ENCODE data around the gene DNAJB9. TPM values are rescaled to one million over a fixed set of nuclear protein-coding genes. Genes with fewer than 3 reads are reported as not detected.

Gene DNAJB9
- total RNA-seq, 4 donors from 2014 or later, result 2.8 to 28.3 (median 14.4) TPM

- 83% methylated on average over 1 of the region's 1 CpG; no CpG with 5 or more reads in 1 of the 2 donors for WGBS, 2 donors (ENCODE audit: low coverage in 1 of 2)
Observed at GRCh38 chr7:108589874-108590273, 20.2 kb downstream of the DNAJB9 start.

GRCh38 chr7:108590606-108591005, 20.9 kb downstream of the DNAJB9 start:
- TF ChIP-seq CTCF (IDR thresholded peaks at IDR 0.05) (no peak), EP300 (IDR thresholded peaks at IDR 0.05; ENCODE audit: low read depth) (no peak), POLR2AphosphoS5 (IDR thresholded peaks at IDR 0.05) (no peak), POLR2A (IDR thresholded peaks at IDR 0.05) (no peak)
- in situ Hi-C loops (cut with MboI; ENCODE audit: low pct_ligation_motif_present in 1 of 4, low pct_unique_long_range_greater_than_20kb in 1 of 4, low sequenced_read_pairs in 3 of 4), result no loop called here
- Histone ChIP-seq H3K4me3 (no peak overlapping the region), H3K27ac (no peak overlapping the region), H3K36me3 (no peaks in the 10 kb centered on the region), H3K4me1 (no peaks in the 10 kb centered on the region), H3K9me3 (no peaks in the 10 kb centered on the region), H3K27me3 (no peaks in the 10 kb centered on the region)
- no peak for DNase-seq
- WGBS, 2 donors (ENCODE audit: low coverage in 1 of 2), result 67 to 81% methylated on average over 1 to 2 of the region's 2 CpGs
- intact Hi-C loops (cut with DNase I; ENCODE audit: low total_unique reads), result no loop called here

More at GRCh38 chr7:108589874-108590273, 20.2 kb downstream of the DNAJB9 start:
- H3K9me3 ChIP-seq, result no peaks in the 10 kb centered on the region
- no peak for DNase-seq
- in situ Hi-C loops (cut with MboI; ENCODE audit: low pct_ligation_motif_present in 1 of 4, low pct_unique_long_range_greater_than_20kb in 1 of 4, low sequenced_read_pairs in 3 of 4), result no loop called here
- no peaks in the 10 kb centered on the region for H3K27me3 ChIP-seq
- no peaks in the 10 kb centered on the region for H3K4me1 ChIP-seq
- no peaks in the 10 kb centered on the region for H3K36me3 ChIP-seq
- H3K4me3 ChIP-seq, result no peak overlapping the region
- TF ChIP-seq POLR2A (IDR thresholded peaks at IDR 0.05), result no peak
- intact Hi-C loops (cut with DNase I; ENCODE audit: low total_unique reads), result no loop called here
- no peak overlapping the region for H3K27ac ChIP-seq

GRCh38 chr7:108592646-108593201, 23.1 kb downstream of the DNAJB9 start:
- Histone ChIP-seq H3K9me3 (no peaks in the 10 kb centered on the region), H3K4me3 (no peak overlapping the region), H3K27ac (no peak overlapping the region), H3K27me3 (no peaks in the 10 kb centered on the region), H3K4me1 (no peaks in the 10 kb centered on the region), H3K36me3 (no peaks in the 10 kb centered on the region)
- DNase-seq, result no peak
- 25 to 26% methylated on average over 3 of the region's 3 CpGs for WGBS, 2 donors (ENCODE audit: low coverage in 1 of 2)
- intact Hi-C loops (cut with DNase I; ENCODE audit: low total_unique reads), result no loop called here
- in situ Hi-C loops (cut with MboI; ENCODE audit: low pct_ligation_motif_present in 1 of 4, low pct_unique_long_range_greater_than_20kb in 1 of 4, low sequenced_read_pairs in 3 of 4), result no loop called here
- TF ChIP-seq EP300 (IDR thresholded peaks at IDR 0.05; ENCODE audit: low read depth), result no peak
- no peak for TF ChIP-seq POLR2A (IDR thresholded peaks at IDR 0.05)
- no peak for TF ChIP-seq POLR2AphosphoS5 (IDR thresholded peaks at IDR 0.05)
- no peak for TF ChIP-seq CTCF (IDR thresholded peaks at IDR 0.05)

GRCh38 chr7:108596560-108596959, 26.9 kb downstream of the DNAJB9 start:
- 92 to 96% methylated on average over 4 of the region's 4 CpGs for WGBS, 2 donors (ENCODE audit: low coverage in 1 of 2)
- intact Hi-C loops (cut with DNase I; ENCODE audit: low total_unique reads), result no loop called here
- Histone ChIP-seq H3K9me3 (no peaks in the 10 kb centered on the region), H3K27me3 (no peaks in the 10 kb centered on the region), H3K27ac (no peak overlapping the region), H3K4me3 (no peak overlapping the region), H3K36me3 (no peaks in the 10 kb centered on the region), H3K4me1 (no peaks in the 10 kb centered on the region)
- DNase-seq, result no peak
- TF ChIP-seq POLR2AphosphoS5 (IDR thresholded peaks at IDR 0.05) (no peak), EP300 (IDR thresholded peaks at IDR 0.05; ENCODE audit: low read depth) (no peak), CTCF (IDR thresholded peaks at IDR 0.05) (no peak), POLR2A (IDR thresholded peaks at IDR 0.05) (no peak)
- in situ Hi-C loops (cut with MboI; ENCODE audit: low pct_ligation_motif_present in 1 of 4, low pct_unique_long_range_greater_than_20kb in 1 of 4, low sequenced_read_pairs in 3 of 4), result no loop called here

- no peaks in the 10 kb centered on the region for H3K27me3 ChIP-seq
- DNase-seq, result no peak
- TF ChIP-seq EP300 (IDR thresholded peaks at IDR 0.05; ENCODE audit: low read depth) (no peak), CTCF (IDR thresholded peaks at IDR 0.05) (no peak), POLR2A (IDR thresholded peaks at IDR 0.05) (no peak), POLR2AphosphoS5 (IDR thresholded peaks at IDR 0.05) (no peak)
- intact Hi-C loops (cut with DNase I; ENCODE audit: low total_unique reads) (no loop called here), in situ Hi-C loops (cut with MboI; ENCODE audit: low pct_ligation_motif_present in 1 of 4, low pct_unique_long_range_greater_than_20kb in 1 of 4, low sequenced_read_pairs in 3 of 4) (no loop called here)
- no peak overlapping the region for H3K4me3 ChIP-seq
- H3K9me3 ChIP-seq, result no peaks in the 10 kb centered on the region
- 66 to 100% methylated on average over 2 of the region's 2 CpGs for WGBS, 2 donors (ENCODE audit: low coverage in 1 of 2)
- no peaks in the 10 kb centered on the region for H3K4me1 ChIP-seq
- H3K27ac ChIP-seq, result no peak overlapping the region
- no peaks in the 10 kb centered on the region for H3K36me3 ChIP-seq
Observed at GRCh38 chr7:108598153-108598552, 28.5 kb downstream of the DNAJB9 start.
